ENCODE measurements around the gene SLAIN1.

The SLAIN1 gene

DNA sequence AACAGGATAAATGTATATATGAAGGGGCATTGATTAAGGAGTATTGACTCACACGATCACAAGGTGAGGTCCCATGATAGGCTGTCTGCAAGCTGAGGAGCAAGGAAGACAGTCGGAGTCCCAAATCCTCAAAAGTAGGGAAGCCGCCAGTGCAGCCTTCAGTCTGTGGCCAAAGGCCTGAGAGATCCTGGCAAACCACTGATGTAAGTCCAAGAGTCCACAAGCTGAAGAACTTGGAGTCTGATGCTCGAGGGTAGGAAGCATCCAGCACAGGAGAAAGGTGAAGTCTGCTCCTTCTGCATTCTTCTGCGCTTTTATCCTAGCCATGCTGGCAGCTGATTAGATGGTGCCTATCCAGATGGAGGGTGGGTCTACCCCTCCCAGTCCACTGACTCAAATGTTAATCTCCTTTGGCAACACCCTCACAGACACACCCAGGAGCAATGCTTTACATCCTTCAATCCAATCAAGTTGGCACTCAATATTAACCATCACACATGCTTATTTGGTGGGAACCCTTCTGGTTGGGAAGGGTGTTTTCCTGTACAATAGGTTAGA is 55.1 kb downstream of the SLAIN1 start:
- DNase-seq: no peak

- DNase-seq: no peak
Measured at GRCh38 chr13:77760893-77761292, 63.4 kb downstream of the SLAIN1 start.

- DNase-seq: no peak
Measured at GRCh38 chr13:77767413-77767812, 69.9 kb downstream of the SLAIN1 start.

GRCh38 chr13:77774181-77774580 is 76.7 kb downstream of the SLAIN1 start:
- DNase-seq: no peak

DNA sequence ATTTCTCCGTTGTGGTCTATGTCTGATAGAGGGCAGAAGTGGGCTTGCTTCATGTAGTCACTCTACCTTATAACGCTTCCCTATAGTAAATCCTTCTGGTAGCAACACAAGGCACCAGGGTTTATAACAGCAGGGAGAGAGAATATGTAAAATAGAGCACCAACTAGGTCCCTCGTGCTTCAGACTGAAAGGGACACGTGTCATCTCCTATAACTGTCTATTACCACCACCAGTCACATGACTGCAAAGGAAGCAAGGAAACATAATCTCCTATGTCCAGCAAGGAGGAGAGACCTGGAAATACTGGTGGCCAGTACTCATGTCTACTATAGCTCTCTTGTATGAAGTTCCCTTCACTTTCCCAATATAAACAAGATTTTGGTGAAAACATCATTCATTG is 79.2 kb downstream of the SLAIN1 start:
- no peak for DNase-seq

DNA sequence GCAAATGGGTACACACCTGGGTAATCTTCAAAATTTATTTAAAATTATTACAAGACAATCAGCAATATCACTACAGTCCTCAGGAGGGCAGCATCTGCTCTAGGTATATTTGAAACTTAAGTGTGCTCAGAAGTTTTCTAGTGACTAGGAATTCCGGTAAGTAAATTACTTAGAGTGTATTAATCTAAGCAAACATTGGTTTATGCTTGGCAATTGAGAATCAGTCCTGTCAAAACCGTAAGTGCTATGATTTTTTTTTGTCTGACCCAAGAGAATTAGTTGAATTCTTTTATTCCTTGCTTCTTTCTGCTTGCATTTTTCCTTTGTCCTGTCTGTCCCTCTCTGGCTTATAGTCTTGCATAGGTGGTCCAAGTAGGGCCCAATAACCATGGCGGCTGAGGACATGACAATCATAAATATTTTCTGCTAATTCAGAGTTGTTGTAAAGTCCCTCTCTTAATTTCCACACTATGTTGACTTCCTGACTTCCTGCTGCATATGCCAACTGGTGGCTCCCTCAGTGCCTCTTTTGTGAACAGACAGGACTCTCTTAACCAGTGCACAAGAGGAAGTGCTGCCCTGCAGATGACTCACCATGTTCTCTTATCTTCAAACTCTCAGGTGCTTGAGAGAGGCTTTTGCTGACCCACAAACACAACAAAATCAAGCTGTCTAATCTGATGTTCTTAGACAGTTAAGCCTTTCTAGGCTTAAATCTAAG is 82.2 kb downstream of the SLAIN1 start:
- DNase-seq: peak; percentile 71

DNA sequence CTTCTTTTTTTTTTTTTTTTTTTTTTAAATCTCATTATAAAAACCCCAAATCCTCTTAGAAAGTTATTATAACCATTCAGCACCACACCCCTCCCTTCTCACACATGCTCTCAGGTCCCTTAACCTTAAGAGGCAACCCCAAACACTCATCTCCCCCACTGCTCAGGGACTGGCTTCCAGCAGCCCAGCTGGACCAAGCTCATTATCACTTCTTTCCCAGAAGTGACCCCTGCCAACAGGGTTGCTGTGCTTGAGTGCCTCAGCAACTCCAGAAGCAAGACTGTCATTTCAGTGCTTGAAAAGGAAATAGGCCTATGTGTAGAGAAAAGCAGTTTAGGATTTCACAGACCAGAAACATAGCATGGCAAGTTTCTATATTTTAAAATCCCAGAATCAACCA is 84.3 kb downstream of the SLAIN1 start:
- no peak for DNase-seq

DNA sequence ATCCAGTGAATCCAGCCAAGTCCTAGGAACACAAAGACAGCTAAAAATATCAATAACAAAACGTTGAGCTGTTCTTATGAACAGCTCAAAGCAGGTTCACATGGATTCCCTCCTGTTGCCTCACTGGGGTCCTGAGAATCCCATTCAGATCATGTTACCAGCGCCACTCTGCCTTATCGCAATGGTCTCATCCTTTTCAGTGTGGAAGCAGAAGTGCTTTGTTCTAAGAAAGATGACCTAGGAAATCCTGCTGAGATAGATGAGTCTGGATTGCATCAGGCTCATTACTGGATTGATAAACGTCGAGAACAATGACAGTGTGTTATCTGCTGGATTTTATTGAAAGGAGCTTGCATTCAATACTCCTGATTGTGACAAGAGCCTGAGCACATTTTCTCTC is 87.0 kb downstream of the SLAIN1 start:
- no peak for DNase-seq

GRCh38 chr13:77786695-77787287 is 89.3 kb downstream of the SLAIN1 start:
- no peak for DNase-seq

- no peak for DNase-seq
Measured at GRCh38 chr13:77789376-77789775, 91.9 kb downstream of the SLAIN1 start.

- no peak for DNase-seq
Measured at GRCh38 chr13:77800219-77800618, 102.7 kb downstream of the SLAIN1 start.

DNA sequence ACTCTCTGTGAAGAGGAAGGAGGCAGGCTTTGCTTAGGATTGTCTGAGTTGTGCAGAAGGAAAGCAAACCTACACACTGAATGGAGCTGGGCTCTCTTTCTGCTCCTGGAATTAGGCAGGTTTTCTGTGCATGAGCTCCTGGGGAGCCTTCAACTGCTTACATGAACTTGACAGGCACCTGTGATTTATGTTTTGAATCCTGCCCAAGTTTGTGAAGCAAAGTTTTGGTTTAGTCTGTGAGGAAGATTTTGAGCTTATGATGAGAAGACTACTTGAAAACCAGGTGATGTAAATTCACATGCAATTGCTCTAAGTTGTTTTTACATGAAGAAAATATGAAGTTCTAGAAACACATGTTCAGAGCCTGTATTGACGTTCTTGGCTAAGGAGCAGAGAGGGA is 109.0 kb downstream of the SLAIN1 start:
- DNase-seq: no peak

DNA sequence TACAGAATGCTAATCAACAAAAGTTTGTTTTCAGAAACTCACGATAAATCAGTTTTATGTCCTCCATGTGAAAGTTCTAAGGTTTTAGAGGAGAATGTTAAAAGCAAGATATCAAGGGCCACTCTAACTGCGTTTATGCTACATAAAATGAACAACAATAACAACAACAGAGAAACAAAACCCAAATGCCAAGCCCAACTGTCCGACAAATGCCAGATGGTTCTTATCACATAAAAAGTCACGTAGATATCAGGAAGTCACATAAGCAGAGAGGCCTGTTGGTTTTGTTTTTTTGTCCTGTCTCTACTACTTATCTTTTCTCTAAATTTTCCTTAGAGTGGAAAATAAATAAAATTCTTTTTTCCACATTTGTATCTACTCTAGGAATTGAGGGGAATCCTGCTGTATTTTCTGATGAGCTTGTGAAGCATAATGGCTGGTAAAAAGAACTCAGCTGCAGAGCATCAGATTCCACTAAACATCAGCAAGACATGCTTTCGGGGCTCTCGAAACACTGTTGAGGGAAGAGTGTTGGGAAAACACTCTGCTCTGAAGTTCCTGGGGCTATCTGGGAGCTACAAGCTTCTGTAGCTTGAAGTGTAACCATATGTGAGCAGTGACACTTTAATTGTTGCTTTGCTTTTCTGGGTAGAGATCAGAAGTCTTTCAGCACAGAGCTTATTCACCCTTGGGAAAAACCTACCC is 110.1 kb downstream of the SLAIN1 start:
- DNase-seq: no peak

- peak; percentile 61 for DNase-seq
Measured at GRCh38 chr13:77810430-77810829, 112.9 kb downstream of the SLAIN1 start.

DNA sequence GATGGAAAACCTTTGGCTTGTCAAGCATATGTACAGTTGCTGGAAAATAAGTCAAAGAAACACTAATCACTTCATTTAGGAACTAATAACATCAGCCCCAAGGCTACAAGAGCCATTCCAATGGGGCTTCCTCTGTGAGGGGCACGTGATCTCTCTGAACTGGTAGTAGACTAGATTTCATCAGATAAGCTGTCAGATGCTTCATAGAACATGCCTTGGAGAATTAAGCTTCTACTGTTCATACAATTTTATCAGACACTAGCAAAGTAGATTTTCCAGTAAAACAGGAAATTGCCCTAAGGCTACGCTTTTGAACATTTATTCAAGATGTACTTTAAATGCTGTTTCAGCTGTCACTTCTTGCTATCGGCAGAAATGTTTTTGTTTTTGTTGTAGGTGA is 113.4 kb downstream of the SLAIN1 start:
- DNase-seq: no peak

- DNase-seq: no peak
Measured at GRCh38 chr13:77811381-77811780, 113.9 kb downstream of the SLAIN1 start.

DNA sequence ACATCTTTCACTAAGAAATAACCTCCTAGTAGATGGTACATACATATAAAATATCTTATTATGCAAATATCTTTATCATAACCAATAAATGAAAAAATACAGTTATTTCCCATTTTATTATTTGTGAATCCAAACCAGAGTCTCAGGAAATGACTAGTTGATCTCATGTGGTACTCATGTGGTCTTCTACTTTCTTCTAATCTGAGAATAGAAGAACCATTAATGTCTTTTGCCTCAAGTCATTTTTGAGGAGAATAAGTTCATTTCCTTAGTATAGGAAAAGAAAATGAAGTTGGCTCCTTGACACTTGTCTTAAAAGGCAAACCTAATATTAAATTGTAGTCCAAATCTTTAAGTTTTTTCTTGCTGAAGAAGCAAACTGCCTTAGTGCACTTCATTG is 114.5 kb downstream of the SLAIN1 start:
- no peak for DNase-seq
